AG09309 (cell line): ENCODE measurements around the gene MORC3.
"Not testable (repeated sequence)": the region's sequence is repeated elsewhere in the genome, so short reads cannot be mapped to it uniquely, and the experiment has no call there.

ENCODE experiments used
- DNase-seq: peaks from one replicate; pipeline ENCODE4 v3.0.0-alpha.2; 2010; ENCODE audit warnings: low read depth
- H3K4me3 ChIP-seq: 2 replicates; pipeline ENCODE4 v1.5.1; 2011; ENCODE audit warnings: mild to moderate bottlenecking, low read depth, low read length, moderate library complexity; ENCODE audit not compliant: control insufficient read depth
- CTCF ChIP-seq: IDR thresholded peaks from 2 replicates; pipeline ENCODE4 v1.5.1; 2011; ENCODE audit warnings: mild to moderate bottlenecking, low read depth, low read length, inconsistent platforms; ENCODE audit not compliant: insufficient read depth, control insufficient read depth; ENCODE audit errors: missing control alignments

The MORC3 gene

GRCh38 chr21:36325373-36326010 is 5.5 kb downstream of the MORC3 start:
- no peak overlapping the region for H3K4me3 ChIP-seq
- no peak for TF ChIP-seq CTCF
- no peak for DNase-seq

GRCh38 chr21:36330904-36331303 is 10.9 kb downstream of the MORC3 start:
- H3K4me3 ChIP-seq = no peak overlapping the region
- TF ChIP-seq CTCF = peak; percentile 76
- no peak for DNase-seq

- no peak for TF ChIP-seq CTCF
- DNase-seq = no peak
- H3K4me3 ChIP-seq = no peak overlapping the region
Observed at GRCh38 chr21:36337099-36337509, 17.1 kb downstream of the MORC3 start.

- no peak for DNase-seq
- TF ChIP-seq CTCF = no peak
- no peak overlapping the region for H3K4me3 ChIP-seq
Observed at GRCh38 chr21:36338975-36339374, 19.0 kb downstream of the MORC3 start.

GRCh38 chr21:36342581-36342980 is 22.6 kb downstream of the MORC3 start:
- not testable (repeated sequence) for DNase-seq

GRCh38 chr21:36344931-36345330 is 24.9 kb downstream of the MORC3 start:
- no peak overlapping the region for H3K4me3 ChIP-seq
- DNase-seq = no peak
- no peak for TF ChIP-seq CTCF

More at GRCh38 chr21:36342581-36342980, 22.6 kb downstream of the MORC3 start:
- H3K4me3 ChIP-seq = not testable (repeated sequence)

- no peak overlapping the region for H3K4me3 ChIP-seq
- no peak for DNase-seq
- TF ChIP-seq CTCF = no peak
Observed at GRCh38 chr21:36347278-36347961, 27.4 kb downstream of the MORC3 start.
